NCI-H82 treated with DMSO at 0.1 percent for 48 hours (cell line): ENCODE measurements around the gene MIF.
"Not testable (repeated sequence)": the region's sequence is repeated elsewhere in the genome, so short reads cannot be mapped to it uniquely, and the experiment has no call there.

Source experiments
- DNase-seq: peaks from one replicate; lab custom pipeline; 2025; ENCODE audit not compliant: unreplicated experiment; lab: John Stamatoyannopoulos, UW

Gene MIF

GRCh38 chr22:23938328-23939016, 44.3 kb downstream of the MIF start:
- DNase-seq = no peak

GRCh38 chr22:23939017-23939357, 44.8 kb downstream of the MIF start:
- DNase-seq = no peak

GRCh38 chr22:23940166-23940565, 46.0 kb downstream of the MIF start:
- not testable (repeated sequence) for DNase-seq
